Prostate gland (tissue), 2 donors: Measurements from ENCODE around the gene EIF4EBP2. TPM values are rescaled to one million over a fixed set of nuclear protein-coding genes. Genes with fewer than 3 reads are reported as not detected.

Source experiments
- DNase-seq: peaks from one replicate; pipeline ENCODE4 v3.0.0-alpha.2; 2019; ENCODE audit warnings: low spot score
- H3K27ac ChIP-seq, 2 donors: fragments of 200-600 bp; sonication (generic); 2 replicates each; pipeline ENCODE4 v1.5.1; 2017 to 2019
- H3K27me3 ChIP-seq: fragments of 200-600 bp; sonication (generic); replicated peaks from 2 replicates; pipeline ENCODE4 v1.5.1; 2019; ENCODE audit not compliant: insufficient read depth
- H3K36me3 ChIP-seq, 2 donors: fragments of 200-600 bp; sonication (generic); 1 replicate in 1 of 2; 2 replicates in 1 of 2; pipeline versions ENCODE4 v1.5.1 to v1.8.1; 2017 to 2019
- H3K4me1 ChIP-seq: fragments of 200-600 bp; sonication (generic); replicated peaks from 2 replicates; pipeline ENCODE4 v1.5.1; 2019
- H3K4me3 ChIP-seq, 2 donors: fragments of 200-600 bp; sonication (generic); 2 replicates each; pipeline ENCODE4 v1.5.1; 2017 to 2019
- H3K9me3 ChIP-seq: fragments of 200-600 bp; sonication (generic); 2 replicates; pipeline ENCODE4 v1.5.1; 2017
- CTCF ChIP-seq, 4 experiments: fragments of 200-600 bp in 2 of 4; fragments of 450-650 bp in 2 of 4; sonication (generic) in 2 of 4; IDR thresholded peaks; 1 replicate in 3 of 4; 2 replicates in 1 of 4; pipeline ENCODE4 v1.5.1; 2016 to 2019; ENCODE audit warnings: antibody characterized with exemption in 4 of 4, mild to moderate bottlenecking in 2 of 4, moderate library complexity in 2 of 4
- POLR2A ChIP-seq: fragments of 450-650 bp; IDR thresholded peaks from one replicate; pipeline ENCODE4 v1.6.1; 2016; ENCODE audit warnings: antibody characterized with exemption, mild to moderate bottlenecking
- POLR2AphosphoS5 ChIP-seq: sonication (generic); formaldehyde crosslinking; IDR thresholded peaks from one replicate; pipeline ENCODE4 v1.6.1; 2017; ENCODE audit warnings: antibody characterized with exemption
- WGBS: methylation state at CpG from one replicate; pipeline ENCODE4 v1.1.5; 2018; 5-methylcytosine and 5-hydroxymethylcytosine counted together
- intact Hi-C: fragments of 100-400 bp; cut with DNase I; formaldehyde crosslinking; loops from one replicate; pipeline ENCODE4 v1.14.2; 2022
- total RNA-seq, 2 donors: library from RNA; depleted of rRNA; stranded (reverse); fragments of >200 nt; gene quantifications; one replicate each; pipeline ENCODE4 v1.1.0, GENCODE V29; 2016

The EIF4EBP2 gene
- total RNA-seq, 2 donors from 2014 or later: 40.1 to 63.3 TPM

DNA sequence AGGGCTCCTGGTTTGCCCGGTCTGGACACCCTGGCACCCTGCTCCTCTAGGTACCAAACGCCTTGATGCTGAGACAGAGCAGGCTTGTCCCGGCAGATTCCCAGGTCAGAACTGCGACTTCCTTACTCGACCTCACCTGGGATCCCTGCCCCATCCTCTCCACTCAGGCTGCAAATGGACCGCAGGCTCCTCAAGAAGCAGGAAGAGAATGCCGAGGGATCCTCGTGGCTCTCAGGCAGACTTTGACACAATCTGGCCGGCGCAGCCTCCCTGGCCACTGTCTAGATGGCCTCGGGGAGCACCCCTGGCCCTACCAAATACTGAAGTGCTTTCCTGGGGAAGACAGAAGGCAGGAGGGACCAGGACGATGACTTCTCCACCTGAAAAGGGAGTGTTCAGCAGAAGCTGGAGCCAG, 38.0 kb downstream of the EIF4EBP2 start:
- Histone ChIP-seq H3K4me3 (no peak overlapping the region), H3K36me3 (no peaks in the 10 kb centered on the region), H3K9me3 (no peaks in the 10 kb centered on the region), H3K4me1 (no peaks in the 10 kb centered on the region), H3K27ac (no peak overlapping the region), H3K27me3 (peaks cover 12% of the 10 kb centered on the region)
- no peak for DNase-seq
- intact Hi-C loops: no loop called here
- 49% methylated on average over 12 of the region's 12 CpGs for WGBS
- no peak for TF ChIP-seq POLR2AphosphoS5
- no peak for TF ChIP-seq CTCF (IDR thresholded peaks at IDR 0.05)
- no peak for TF ChIP-seq POLR2A

DNA sequence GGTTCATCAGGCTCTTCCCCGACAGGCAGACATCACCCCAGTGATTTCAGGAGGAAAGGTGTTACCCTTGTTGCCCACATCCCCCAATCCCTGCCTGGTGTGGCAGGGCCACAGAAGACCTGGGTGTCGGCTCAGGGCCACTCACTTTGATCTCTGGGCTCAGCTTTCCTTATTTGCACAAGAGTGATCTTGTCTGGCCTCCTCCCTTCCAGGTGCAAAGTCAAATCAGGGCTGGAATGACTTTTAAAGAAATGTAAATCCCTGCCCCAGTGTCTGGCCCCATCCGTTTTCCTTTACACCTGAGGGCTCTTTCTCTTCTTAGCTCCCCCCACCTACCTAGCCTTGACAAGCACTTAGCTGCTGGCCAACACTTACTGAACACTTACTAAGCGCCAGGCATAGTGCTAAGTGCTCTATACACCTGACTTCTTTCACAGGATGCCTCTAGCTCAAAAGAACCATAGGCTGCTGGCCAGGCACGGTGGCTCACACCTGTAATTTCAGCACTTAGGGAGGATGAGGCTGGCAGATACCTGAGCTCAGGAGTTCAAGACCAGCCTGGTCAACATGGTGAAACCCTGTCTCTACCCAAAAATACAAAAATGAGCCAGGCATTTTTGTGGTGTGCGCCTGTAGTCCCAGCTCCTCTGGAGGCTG, 38.5 kb downstream of the EIF4EBP2 start:
- H3K27me3 ChIP-seq: peaks cover 12% of the 10 kb centered on the region
- 74% methylated on average over 6 of the region's 6 CpGs for WGBS
- no peak overlapping the region for H3K27ac ChIP-seq
- no peaks in the 10 kb centered on the region for H3K9me3 ChIP-seq
- TF ChIP-seq CTCF (IDR thresholded peaks at IDR 0.05): no peak
- no peak for TF ChIP-seq POLR2A
- TF ChIP-seq POLR2AphosphoS5: no peak
- intact Hi-C loops: no loop called here
- no peaks in the 10 kb centered on the region for H3K36me3 ChIP-seq
- DNase-seq: no peak
- no peaks in the 10 kb centered on the region for H3K4me1 ChIP-seq
- no peak overlapping the region for H3K4me3 ChIP-seq

- H3K9me3 ChIP-seq: no peaks in the 10 kb centered on the region
- no peak overlapping the region for H3K27ac ChIP-seq
- no peaks in the 10 kb centered on the region for H3K36me3 ChIP-seq
- peaks cover 10% of the 10 kb centered on the region for H3K27me3 ChIP-seq
- WGBS: 82% methylated on average over 4 of the region's 4 CpGs
- no peaks in the 10 kb centered on the region for H3K4me1 ChIP-seq
- intact Hi-C loops: no loop called here
- no peak for DNase-seq
- no peak overlapping the region for H3K4me3 ChIP-seq
- no peak for TF ChIP-seq POLR2AphosphoS5
- no peak for TF ChIP-seq CTCF (IDR thresholded peaks at IDR 0.05)
- TF ChIP-seq POLR2A: no peak
Observed at GRCh38 chr10:70444744-70445143, 40.8 kb downstream of the EIF4EBP2 start.

- intact Hi-C loops: no loop called here
- H3K36me3 ChIP-seq: no peaks in the 10 kb centered on the region
- H3K4me3 ChIP-seq: no peak overlapping the region
- no peaks in the 10 kb centered on the region for H3K4me1 ChIP-seq
- no peak for DNase-seq
- no peak overlapping the region for H3K27ac ChIP-seq
- WGBS: 56% methylated on average over 8 of the region's 8 CpGs
- no peak for TF ChIP-seq POLR2AphosphoS5
- TF ChIP-seq CTCF (IDR thresholded peaks at IDR 0.05): no peak
- TF ChIP-seq POLR2A: no peak
- no peaks in the 10 kb centered on the region for H3K9me3 ChIP-seq
- peaks cover 6% of the 10 kb centered on the region for H3K27me3 ChIP-seq
Observed at GRCh38 chr10:70445718-70446657, 42.0 kb downstream of the EIF4EBP2 start.
